NCI-H1092 treated with DMSO at 0.1 percent for 48 hours (cell line): Measurements from ENCODE around the gene NCOA5.

ENCODE experiments used
- DNase-seq: peaks from one replicate; lab custom pipeline; 2025; lab: John Stamatoyannopoulos, UW

The NCOA5 gene

GRCh38 chr20:46013829-46014516 is 75.8 kb downstream of the NCOA5 start:
- peak; percentile 69 for DNase-seq

- no peak for DNase-seq
Measured at GRCh38 chr20:46013322-46013828, 76.4 kb downstream of the NCOA5 start.

- DNase-seq = no peak
Measured at GRCh38 chr20:46012921-46013320, 76.8 kb downstream of the NCOA5 start.

GRCh38 chr20:46011631-46012482 is 77.9 kb downstream of the NCOA5 start:
- no peak for DNase-seq
